ENCODE measurements around the gene EFNA1.
"Not testable (repeated sequence)": the region's sequence is repeated elsewhere in the genome, so short reads cannot be mapped to it uniquely, and the experiment has no call there.

EFNA1 gene

DNA sequence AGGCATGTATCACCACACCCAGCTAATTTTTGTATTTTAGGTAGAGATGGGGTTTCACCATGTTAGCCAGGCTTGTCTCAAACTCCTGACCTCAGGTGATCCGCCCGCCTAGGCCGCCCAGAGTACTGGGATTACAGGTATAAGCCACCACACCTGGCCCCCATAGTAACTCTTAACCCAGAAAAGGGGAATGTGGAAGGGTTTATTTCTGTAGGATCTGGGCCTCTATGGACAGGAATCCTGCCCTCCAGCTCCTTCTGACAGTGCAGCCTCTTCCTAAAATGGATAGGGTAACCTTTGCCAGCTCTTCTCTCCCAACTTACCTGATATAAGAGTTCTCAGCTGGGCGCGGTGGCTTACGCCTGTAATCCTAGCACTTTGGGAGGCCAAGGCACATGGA is 35.0 kb downstream of the EFNA1 start:
- not testable (repeated sequence) for DNase-seq

DNA sequence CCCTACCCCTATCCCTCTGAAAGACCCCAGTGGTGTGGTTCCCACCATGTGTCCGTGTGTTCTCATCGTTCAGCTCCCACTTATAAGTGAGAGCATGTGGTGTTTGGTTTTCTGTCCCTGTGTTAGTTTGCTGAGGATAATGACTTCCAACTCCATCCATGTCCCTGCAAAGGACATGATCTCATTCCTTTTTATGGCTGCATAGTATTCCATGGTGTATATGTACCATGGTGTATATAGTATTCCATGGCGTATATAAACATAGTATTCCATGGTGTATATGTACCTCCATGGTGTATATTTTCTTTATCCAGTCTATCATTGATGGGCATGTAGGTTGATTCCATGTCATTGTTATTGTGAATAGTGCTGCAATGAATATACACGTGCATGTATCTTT is 36.1 kb downstream of the EFNA1 start:
- DNase-seq, result not testable (repeated sequence)

DNA sequence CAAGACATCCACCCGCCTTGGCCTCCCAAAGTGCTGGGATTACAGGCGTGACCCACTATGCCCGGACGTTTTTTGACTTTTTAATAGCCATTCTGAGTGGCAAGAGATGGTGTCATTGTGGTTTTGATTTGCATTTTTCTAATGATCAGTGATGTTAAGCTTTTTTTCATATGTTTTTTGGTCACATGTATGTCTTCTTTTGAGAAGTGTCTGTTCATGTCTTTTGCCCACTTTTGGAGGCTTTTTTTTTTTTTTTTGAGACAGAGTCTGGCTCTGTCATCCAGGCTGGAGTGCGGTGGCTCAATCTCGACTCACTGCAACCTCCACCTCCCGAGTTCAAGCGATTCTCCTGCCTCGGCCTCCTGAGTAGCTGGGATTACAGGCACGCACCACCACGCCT is 36.9 kb downstream of the EFNA1 start:
- DNase-seq, result not testable (repeated sequence)

DNA sequence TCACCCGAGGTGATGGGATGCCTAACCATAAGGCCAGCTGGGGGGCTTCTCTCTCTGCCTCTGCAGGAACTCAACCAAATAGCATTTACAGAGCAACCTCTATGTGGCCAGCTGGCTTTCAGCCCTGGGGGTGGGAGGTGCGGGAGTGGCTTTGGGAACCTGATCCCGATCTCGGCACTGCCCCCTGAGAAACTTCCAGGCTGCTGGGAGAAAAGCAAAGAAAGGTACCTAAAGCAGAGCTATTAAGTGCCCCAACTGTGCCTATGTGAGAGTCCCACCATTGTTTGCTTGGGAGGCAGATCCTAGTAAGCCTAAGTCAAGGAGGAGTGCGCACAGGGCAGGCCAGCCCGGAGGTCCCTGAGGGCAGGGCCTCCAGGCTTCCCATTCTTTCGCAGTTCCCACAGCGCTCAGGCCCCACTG is 38.4 kb downstream of the EFNA1 start:
- DNase-seq, result no peak

DNA sequence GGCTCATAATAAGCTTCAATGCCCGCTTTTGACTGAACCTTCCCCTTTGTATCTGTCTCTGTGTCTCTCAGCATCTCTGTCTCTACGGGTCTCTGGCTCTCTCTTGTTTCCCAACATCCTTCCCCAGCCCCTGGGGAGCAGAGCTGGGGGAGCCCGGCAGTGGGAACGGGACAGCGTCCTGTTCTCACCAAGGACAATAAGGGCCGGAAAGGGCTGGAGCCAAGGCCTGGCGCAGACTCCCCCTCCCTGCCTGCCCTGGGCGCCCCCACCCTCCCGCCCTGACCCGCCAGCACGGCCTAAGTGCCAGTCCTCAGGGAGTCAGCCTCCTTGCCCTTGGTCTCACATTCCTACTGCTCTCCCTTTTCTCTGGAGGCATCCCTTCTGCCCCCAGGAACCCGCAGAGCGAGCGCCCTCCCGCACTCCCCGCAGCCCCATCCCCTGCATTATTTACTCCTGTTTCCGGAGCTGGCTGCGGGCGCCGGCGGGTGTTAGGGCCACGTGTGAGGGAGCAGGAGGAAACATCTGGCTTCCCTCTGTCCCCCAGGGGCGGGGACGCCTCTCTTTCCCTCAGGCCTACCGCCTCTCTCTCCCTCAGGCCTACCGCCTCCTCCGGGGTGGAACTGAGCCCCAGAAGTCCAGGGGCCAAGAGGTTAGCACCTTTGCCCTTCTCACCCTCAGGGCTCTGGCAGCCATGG is 38.9 kb downstream of the EFNA1 start:
- peak; percentile 54 for DNase-seq

DNA sequence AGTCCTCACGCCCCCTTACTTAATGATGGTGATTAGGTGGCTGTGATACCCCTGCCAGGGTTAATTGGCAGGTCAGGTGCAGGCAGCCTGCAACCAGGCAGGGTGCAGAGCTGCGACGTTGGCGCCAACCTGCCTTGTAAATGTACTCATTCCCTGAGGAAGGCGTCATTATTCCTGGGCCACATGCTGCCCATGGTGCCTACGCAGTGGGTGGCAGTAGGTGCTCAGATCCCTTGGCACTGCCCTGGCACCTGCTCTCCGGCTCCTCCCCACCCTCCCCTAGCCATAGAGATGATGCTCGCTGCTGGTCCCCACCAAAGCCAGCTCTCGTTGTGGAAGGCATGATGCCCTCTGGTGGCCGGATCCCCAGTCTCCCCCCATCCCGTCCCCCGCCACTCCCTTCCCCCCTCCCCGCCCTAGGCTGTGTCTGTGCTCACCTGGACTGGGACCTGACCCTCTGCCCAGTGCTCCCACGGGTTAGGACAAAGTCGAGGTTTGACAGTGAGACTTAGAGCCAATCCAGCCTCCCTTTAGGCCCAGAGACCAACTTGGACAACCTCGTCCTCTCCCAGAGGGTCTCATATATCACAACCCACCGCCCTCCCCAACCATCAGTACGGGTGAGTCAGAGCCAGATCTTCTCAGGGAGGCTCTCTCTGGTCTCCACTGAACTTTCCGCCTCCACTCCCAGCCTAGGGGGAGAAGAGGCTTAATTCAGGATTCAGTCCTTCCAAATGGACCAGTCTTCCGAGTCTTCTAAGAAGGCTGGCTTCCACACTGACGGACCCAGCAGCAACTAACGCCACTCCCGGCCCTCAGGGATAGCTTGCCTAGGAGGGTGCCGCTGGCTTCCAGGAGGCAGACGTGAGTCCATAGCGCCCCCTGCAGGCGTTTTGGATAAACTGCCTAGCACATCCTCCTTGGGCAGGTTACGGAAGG is 39.8 kb downstream of the EFNA1 start:
- DNase-seq, result peak; percentile 92

DNA sequence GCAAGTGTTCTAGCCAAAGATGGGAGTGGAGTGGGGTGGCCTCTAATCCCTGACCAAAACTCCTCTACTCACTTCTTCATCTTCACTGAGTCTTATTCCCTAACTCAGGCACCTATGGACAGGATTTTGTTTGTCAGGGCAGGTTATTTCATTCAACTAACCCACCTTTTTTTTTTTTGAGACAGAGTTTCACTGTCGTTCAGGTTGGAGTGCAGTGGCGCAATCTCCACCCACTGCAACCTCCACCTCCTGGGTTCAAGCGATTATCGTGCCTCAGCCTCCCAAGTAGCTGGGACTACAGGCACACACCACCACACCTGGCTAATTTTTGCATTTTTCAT is 40.4 kb downstream of the EFNA1 start:
- not testable (repeated sequence) for DNase-seq

DNA sequence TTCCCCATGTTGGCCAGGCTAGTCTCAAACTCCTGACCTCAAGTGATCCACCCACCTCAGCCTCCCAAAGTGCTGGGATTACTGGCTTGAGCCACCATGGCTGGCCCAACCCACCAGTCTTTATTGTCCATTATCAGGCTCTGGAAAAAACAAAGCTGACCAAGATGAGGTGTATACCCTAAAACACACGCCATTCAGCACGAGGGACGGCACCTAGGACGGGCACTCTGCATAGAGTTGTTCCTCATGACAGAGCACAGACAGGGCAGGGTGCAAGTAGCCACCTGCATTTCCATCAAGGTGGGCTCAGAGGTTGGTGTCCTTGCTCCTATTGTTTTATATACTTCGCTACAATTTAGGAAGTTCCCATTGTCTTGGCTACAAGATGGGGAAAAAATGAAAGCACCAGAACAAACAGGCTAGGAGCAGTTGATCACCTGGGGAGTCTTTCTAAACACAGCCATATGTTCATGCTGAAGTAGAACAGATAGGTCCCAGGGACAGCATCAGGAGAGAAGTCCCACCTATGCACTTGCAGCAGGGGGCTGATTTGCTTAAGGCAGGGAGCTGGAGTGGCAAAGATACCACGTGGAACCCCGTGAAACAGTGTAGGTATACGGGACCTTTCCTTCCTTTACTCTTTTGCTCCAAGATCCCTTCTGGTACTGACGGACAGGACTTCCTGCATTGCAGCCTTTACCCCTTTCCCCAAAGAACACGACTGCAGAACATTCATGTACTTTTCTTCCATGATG is 41.0 kb downstream of the EFNA1 start:
- no peak for DNase-seq

DNA sequence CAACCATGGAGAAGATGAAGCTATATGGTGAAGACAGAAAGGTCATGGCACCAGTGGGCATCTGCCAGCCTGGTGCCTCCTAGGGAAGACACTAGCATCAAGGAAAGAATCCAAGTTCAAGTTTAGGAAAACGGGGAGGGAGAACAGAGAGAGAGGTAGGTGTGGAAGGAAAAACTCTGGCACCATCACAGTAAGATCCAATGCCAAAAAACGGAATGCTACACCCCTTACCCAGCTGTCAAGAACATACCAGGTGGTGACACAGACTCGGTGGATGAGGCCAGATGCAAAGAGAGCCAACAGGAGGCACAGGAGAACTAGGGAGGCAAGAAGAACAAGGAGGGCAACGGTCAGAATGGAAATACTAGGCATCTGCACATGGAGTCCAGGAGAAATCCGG is 41.9 kb downstream of the EFNA1 start:
- no peak for DNase-seq

DNA sequence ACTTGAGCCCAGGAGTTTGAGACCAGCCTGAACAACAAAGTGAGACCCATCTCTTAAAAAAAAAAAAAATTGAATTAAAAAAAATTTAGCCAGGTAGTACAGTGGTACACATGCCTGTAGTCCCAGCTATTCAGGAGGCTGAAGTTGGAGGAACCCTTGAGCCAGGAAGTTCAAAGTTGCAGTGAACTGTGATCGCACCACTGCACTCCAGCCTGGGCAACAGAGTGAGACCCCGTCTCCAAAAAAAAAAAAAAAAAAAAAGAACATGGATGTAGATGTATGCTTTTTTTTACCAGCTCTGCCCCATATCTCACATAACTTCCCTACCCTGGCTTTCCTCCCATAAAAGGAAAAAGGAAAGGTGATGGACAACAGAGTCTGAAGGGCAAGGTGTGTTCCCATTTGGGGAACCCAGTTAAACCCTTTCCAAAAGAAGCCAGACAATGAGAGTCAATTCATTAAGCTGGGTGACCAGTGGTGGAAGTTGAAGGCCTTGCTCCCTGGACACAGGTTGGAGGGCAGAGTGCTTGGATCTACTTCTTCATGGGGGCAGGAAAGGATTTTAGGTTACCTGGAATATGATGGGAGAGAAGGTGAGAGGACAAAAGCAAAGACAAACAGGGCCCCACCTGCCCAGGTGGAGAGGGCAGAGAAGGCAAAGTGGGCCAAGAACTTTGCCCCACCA is 42.6 kb downstream of the EFNA1 start:
- DNase-seq, result no peak

DNA sequence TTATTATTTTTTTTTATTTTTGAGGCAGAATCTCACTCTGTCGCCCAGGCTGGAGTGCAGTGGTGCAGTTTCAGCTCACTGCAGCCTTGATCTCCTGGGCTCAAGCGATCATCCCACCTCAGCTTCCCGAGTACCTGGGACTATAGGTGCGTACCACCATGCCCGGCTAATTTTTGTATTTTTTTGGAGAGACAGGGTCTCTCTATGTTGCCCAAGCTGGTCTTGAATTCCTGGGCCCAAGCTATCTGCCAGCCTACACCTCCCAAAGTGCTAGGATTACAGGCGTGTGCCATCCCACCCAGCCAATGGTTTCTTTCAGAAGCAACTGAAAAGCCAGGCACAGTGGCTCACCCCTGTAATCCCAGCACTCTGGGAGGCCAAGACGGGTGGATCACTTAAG is 43.1 kb downstream of the EFNA1 start:
- no peak for DNase-seq

DNA sequence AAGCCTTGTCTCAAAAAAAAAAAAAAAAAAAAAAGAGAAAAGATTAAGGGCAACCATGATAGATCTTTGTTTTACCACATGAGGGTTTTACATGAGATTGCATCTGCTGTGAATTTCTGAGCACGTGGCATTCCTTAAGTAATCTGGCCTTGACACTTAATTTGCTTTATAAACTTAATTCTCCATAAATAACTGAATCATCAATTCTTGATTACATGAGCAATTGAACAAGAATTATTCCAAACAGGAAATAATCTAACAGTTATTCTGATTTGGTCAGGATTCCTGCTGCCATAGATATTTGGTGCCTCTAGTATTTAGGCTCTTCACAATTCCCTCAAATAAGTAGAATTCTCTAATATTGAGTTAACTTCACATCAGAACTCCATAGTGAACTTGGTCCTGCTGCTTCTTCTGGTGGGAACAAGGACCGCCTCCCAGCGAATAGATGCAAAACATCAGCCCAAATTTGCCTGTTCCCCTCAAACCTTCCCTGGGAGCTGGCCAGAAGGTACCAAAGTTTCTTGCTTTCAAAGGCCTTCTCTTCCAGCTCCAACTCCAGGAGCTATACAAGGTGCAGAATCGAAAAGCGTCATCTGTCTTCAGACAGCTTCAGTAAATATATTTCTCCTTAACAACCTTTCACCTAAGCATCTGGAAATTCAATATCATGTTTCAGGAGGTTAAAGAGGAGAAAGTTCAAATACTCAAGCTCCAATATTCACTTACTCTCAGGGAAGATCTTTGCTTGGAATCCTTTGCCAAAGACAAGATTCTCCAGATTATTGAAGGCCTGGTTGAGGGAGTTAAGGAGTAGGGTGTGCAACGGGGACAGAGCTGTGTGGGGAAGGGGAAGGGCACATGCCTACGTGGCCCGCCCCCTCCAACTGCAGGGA is 44.4 kb downstream of the EFNA1 start:
- no peak for DNase-seq

DNA sequence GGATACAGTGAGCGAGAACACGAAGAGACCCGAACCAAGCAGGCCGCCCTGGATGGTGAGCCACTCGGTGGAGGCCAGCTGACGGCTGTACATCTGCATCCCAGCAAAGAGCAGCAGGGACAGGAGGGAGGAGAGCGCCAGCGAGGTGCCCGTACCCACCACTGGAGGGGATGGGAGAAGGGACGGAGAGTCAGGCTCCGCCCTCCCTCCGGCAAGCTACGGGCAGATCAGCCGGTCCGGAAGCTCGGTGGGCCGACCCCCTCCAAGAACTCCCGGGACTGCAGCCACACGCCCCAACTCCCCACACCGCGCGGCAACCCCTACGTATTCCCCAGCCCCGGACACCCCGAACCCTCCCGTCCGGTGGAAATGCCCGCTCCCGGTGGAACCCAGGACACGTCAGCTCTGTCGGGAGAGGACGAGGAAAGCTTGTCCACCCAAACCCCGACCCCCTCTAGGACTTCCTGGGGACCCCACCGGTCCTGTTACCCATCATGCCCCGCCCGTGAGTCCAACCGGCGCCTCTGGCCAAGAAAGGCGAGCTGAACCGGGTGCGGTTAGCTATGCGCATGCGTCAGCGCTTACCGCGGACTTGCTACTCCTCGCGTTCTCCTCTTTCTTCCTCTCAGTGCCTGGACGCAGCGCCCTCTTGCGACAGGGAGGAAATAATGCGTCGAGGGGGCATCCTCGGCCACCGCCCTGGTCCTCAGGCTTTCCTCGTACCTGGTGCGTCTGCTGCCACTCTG is 45.2 kb downstream of the EFNA1 start, which contains the start of gene KRTCAP2:
Gene KRTCAP2, minus strand, starts transcription at position 573 of the 746 bp plus-strand sequence. Its CDS starts 80 bp downstream, at position 493.
- DNase-seq, result peak; percentile 85

DNA sequence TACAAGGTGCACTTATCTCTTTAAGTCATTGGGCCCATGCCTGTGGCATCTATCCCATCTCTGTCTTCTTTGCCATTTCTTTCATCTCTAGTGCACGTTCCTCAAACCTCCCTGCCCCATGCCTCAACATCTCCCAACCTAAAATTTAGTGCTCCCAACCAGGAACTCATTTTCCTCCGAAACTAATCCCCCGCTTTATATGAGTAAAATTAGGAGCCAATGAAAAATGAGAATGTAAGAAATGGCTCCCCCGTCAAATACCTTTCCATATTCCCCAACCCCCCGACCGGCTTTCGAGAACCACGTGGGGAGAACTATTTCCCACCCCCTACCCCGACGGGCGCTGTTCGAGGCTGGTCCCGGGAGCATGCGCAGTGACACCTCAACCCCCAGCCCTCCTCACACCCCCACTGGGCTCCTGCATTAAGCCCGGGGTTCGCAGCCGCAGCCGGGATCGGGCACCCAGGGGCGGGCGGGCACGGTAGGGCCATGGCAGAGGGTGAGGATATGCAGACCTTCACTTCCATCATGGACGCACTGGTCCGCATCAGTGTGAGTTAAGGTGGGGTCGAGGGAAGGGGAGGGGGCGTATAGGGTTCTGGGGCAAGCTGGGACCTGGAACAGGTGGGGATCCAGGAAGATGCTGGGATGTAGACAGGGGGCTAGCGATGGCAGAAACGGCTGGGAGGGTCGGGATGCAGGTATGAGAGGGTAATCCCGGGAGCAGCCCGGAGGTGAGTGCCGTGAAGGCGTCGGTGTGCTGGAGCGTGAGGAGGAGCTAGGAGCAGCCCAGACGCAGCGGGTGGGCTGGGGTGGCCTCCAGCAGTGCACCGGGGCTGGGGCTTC is 46.0 kb downstream of the EFNA1 start, which contains the start of gene TRIM46:
Gene TRIM46, plus strand, starts transcription at position 372 of the 846 bp plus-strand sequence. Its CDS starts 118 bp downstream, at position 490.
- DNase-seq, result no peak

DNA sequence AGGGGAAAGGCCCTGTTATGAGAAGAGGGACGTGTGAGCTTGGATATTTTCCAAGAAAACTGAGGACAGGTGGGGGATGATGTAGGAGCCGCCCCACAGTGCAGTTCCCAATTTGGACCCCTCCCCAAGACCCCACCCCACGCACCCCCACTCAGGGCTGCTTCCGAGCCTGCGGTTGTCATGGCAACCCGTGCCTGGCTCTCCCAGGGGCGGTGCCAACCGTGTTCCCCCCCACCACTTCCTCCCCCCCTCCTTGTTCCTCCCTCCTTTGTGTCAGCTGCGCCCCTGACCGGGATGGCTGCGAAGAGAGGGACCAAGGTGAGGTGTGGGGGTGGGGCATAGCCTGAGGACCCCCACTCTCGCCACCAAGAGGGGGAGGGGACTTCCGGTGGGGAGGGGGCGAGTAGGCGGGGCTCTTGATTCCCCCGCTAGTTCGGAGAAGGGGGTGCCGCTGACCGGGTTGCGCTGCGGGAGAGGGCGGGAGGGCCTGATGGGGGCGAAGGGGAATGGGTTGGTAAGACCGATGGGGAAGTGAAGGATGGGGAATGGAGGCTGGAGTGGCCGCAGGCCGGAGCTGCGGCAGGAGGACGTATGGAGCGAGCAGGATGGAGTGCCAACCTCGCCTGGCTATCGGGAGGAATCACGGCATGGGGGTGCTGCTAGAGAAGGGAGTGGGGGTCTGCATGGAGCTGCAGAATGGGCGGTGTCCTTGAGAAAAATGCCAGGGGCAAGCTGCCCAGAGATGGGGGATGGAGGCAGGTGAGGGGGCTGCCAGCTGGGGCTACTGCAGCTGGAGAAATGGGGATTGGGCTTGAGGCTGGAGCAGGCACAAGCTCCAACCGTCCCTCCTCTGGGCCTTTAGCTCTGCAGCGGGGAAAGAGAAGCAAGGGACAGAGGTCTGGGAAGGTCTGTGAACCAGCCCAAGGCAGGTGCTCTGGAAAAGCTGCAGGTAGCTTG is 46.9 kb downstream of the EFNA1 start:
- DNase-seq, result no peak

DNA sequence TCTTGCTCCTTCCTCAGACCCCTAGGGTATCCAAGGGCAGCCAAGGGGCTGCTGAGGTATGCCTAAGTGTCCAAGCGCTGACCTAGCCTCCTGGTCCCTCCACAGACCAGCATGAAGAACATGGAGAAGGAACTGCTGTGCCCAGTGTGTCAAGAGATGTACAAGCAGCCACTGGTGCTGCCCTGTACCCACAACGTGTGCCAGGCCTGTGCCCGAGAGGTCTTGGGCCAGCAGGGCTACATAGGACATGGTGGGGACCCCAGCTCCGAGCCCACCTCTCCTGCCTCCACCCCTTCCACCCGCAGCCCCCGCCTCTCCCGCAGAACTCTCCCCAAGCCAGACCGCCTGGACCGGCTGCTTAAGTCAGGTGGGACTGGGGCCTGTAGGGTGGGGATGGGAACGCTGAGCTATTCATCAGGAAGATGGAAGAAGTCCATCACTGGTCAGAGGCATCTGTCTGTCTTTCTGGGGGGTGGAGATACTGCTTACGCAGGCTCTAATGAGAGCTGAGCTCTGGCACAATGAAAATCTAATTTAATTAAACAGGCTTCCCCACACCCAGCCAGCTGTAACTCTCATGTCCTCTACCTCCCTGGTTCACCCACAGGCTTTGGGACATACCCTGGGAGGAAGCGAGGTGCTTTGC is 47.7 kb downstream of the EFNA1 start:
- DNase-seq, result no peak

DNA sequence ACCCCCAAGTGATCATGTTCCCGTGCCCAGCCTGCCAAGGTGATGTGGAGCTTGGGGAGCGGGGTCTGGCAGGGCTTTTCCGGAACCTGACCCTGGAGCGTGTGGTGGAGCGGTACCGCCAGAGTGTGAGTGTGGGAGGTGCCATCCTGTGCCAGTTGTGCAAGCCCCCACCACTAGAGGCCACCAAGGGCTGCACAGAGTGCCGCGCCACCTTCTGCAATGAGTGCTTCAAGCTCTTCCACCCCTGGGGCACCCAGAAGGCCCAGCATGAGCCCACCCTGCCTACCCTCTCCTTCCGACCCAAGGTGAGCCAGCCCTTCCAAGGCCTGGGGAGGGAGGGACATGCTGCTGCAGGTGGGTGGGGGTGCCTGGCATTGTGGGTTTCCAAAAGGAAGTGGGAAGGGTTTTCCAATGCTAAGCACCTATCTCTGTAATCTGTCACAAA is 48.3 kb downstream of the EFNA1 start:
- no peak for DNase-seq

DNA sequence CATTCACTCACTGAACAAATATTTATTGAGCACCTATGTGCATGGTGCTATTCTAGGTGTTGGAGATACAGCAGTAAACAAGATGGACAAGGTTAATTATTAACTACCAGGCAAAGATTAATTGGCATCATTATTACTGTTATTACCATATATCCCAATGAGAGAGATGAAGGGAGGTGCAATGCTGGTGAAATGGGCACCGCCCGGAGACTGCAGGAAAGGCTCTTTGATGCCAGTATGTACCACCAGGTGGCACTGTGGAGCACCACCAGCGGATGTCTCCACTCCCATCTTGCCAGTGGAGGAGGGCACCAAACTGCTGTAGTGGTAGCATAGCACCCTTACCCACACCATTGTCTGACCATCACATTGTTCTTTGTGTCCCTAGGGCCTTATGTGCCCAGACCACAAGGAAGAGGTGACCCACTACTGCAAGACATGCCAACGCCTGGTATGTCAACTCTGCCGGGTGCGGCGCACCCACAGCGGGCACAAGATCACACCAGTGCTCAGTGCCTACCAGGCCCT is 48.9 kb downstream of the EFNA1 start:
- DNase-seq, result peak; percentile 79

Measured in KG1 (cell line).